Activated CD8-positive, alpha-beta memory T cell treated with anti-CD3 and anti-CD28 coated beads for 24 hours (primary cell): ENCODE data around the gene PPP6R2.

Experiments used
- DNase-seq: peaks from one replicate; pipeline ENCODE4 v3.0.0-alpha.2; 2020

Gene PPP6R2

DNA sequence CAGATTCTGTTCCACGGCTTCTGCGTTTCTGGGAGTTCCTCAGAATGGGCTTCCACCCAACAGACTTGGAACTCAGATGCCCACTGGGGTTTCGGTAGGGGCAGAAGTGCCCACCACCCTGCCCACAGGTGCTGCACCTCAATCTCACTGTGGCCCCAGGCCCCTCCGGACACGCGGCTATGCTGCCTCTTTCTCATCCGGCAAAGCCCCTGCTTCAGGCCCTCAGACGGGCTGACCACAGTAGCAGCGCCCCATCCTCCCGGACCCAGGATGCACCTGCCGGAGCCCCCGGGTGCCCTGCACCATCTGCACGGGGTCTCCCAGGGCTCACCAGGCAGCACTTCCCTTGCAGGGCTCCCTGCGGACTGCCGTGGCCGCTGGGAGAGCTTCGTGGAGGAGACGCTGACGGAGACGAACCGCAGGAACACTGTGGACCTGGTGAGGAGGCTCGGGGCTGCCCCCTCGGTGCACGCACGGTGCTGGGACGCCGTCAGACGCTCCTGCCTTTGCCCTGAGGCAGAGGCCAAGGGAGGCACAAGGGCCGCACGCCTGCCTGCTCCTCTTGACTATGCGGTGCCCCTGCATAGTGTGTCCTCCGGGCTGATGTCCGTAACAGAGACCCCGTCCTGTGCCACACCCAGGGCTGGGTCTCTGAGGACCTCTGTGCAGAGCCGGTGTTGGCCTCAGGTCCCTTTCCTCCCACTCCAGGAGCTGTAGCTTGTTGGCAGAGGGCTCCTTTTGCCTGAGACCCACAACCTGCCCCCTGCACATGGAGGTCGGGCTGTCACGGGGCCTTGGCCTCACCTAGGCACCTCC, 93.1 kb downstream of the PPP6R2 start:
- no peak for DNase-seq

DNA sequence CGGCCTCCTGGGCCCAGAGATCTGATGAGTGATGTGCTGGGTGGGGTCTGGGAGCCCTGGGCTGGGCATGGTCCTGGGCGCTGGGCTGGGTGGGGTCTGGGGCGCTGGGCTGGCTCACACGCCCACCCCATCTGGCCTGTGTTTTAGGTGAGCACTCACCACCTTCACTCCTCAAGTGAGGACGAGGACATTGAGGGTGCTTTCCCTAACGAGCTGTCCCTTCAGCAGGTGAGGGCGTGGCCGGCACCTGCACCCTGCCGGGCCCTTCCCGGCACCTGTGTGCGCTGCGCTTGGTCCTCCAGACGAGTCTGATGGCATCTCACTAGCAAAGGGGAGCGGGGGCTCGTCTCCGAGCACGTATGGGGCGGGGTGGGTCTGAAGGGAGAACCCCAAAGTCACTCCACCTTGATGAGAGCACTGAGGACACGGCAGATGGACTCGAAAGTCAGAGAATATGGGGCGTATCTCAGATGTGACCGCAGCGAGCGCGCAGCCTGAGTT, 93.8 kb downstream of the PPP6R2 start:
- DNase-seq, result no peak

DNA sequence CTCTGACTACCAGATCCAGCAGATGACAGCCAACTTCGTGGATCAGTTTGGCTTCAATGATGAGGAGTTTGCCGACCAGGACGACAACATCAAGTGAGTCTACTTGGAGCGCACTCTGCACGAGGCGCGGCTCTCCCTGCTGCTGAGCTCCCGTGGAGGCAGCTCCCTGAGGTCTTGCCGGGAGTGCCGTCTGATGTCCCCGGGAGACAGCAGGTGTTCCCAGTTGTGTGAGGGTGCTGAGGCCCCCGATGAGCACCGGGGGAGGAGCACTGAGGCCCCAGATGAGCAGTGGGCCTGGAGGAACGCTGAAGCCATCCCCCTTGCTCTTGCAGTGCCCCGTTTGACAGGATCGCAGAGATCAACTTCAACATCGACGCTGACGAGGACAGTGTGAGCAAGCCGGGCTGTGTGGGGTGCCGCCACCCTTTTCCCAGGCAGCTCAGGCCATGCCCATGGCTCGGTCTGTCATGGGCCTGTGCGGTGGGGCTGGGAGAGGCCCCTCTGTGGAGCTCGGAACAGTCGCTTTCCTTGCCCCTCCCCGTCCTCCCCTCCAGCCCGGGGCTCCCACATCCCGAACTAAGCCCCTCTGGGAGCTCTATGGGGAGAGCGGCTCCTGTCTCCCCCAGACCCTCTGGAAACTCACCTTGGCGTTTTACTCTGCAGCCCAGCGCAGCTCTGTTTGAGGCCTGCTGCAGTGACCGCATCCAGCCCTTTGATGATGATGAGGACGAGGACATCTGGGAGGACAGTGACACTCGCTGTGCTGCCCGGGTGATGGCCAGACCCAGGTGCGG, 94.6 kb downstream of the PPP6R2 start:
- DNase-seq, result no peak

DNA sequence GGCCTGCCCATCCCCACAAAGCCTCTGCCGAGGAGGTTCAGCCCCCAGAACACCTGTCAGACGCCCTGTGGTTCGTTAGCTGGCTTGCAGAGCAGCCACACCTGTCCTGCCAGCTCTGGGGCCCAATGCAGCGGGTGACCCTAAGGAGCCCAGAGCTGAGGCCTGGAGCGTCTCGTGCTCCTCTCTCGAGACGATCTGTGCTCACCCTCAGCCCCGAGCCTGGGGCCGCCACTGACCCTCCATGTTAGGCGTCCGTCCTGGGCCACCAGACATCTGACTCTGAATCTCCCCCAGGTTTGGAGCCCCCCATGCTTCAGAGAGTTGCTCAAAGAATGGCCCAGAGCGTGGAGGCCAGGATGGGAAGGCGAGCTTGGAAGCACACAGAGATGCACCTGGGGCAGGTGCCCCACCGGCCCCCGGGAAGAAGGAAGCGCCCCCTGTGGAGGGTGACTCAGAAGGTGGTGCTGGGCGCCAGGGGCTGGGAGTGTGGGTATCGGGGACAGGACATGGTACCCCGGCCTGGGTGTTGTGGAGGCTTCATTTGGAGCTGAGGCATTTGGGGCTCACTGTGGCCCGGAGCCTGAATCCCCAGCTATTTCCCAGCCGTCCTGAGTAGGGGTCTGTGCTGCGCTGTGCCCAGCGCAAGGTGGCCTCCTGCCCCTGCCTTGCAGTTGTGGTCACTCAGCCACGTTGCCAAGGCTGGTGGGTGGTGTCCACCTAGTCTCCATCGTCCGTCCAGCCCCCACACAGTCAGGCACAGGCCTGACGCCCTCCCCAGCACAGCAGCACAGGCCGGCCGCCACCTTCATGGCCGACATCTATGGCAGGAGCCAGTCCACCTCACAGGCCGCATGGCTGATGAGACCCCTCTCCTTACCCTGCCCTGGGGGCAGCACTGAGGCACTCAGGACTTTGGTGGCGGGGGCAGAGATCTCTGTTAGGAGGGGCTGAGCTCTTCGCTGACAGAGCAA, 95.5 kb downstream of the PPP6R2 start:
- no peak for DNase-seq

DNA sequence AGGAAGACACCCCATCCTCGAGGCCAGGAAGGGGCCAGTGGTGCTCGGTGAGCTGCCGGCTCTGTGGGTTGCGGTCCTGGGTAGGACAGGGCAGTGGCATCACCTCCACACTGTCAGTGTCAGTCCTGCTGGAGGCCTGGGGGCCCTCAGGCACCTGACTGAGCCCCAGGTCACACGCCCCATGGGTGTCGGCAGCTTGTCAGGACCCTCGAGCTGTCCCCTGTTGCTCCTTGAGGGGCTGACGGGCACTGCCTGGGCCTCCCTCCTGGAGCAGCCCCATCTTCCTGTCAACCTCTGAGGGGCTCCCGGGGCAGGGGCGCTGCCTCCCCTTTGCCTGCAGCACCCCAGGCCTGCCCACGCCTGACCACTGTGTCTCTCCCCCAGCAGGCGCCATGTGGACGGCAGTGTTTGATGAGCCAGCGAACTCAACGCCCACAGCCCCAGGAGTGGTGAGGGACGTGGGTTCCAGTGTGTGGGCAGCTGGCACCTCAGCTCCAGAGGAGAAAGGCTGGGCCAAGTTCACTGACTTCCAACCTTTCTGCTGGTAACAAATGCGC, 96.3 kb downstream of the PPP6R2 start:
- no peak for DNase-seq

DNA sequence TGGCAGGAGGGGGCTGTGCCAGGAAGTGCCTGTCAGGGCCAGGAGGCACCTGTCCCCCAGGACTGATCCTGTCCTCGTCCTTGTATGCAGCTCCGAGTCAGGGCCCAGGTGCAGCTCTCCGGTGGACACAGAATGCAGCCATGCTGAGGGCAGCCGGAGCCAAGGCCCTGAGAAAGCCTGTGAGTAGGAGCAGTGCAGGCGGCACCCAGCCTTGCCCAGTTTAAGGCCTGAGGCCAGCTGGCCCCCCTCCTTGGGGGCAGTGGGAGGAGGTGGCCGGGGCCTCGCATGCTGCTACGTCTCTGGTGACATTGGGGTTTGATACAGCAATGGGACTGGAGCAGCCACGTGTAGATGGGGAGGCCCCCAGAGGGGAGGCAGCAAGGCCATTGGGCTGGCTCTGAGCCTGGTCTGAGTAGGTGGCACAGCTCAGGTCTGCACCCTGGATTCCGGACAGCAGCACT, 96.8 kb downstream of the PPP6R2 start:
- no peak for DNase-seq

DNA sequence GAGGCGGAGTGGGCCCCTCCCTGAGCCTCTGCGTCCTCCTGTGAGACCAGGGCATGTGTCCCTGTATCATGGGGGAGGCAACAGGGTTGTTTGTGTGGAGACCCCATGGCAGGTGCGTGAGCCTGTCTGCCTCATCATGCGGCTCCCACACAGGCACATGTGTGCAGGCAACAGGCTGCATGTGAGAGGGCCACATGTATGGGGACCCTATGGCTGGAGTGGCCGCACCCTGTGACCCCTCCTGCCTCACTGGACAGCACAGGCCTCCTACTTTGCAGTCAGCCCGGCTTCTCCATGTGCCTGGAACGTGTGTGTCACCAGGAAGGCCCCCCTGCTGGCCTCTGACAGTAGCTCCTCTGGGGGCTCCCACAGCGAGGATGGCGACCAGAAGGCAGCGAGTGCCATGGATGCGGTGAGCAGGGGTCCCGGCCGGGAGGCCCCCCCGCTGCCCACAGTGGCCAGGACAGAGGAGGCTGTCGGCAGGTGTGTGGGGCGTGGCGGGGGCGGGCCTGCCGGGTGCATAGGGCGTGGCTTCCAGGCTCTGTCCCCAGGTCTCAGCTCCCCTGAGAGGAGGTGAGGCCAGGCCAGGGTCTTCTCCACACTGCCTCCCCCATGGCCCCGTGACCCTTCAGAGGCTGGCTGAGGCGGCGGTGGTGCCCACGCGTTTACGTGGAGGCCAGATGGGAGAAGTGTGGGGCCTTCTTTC, 97.6 kb downstream of the PPP6R2 start:
- DNase-seq, result no peak

DNA sequence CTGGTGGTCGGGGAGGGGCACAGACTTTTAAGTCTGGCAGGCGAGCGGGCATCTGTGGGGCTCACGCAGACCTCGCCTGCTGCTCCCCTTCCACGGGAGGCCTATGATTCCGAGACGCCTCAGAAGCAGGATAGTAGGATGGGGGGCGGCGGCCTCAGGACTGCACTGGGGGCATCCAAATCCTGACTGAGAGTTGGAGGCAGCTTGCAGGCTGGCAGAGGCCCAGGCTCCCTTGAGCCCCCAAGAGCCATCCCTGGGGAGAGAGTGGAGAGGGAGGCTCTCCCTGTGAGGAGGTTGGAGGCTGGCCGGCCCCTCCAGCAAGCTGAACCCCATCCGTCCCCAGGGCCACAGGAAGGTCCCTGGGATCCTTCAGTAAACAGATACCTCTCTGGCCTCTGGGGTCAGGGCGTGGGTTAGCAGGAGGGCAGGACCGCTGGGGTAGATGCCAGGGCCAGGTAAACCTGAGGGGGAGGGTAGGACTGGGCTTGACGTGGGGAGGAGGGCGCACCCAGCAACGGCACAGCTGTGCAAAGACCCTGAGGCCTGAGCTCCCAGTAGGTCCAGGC, 98.4 kb downstream of the PPP6R2 start:
- no peak for DNase-seq

DNA sequence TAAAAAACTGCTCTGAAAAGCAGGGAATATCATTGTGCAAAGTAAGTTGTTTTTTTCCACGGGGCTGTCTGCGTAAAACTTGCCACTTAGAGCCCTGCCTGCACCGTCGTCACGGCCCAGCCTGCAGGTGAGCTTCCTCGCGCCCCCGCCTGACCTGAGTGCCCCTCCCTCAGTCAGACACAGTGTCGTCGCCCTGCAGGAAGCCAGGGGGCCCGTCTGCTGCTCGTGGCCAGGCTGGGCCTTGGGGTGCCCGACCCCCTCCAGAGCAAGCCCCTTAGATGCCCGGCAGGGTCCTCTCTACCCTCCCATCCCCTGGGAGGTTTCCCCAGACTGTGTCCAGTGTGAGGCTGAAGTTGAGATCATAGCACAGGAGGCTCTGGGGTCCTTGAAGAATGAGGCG, 100.1 kb downstream of the PPP6R2 start:
- no peak for DNase-seq

DNA sequence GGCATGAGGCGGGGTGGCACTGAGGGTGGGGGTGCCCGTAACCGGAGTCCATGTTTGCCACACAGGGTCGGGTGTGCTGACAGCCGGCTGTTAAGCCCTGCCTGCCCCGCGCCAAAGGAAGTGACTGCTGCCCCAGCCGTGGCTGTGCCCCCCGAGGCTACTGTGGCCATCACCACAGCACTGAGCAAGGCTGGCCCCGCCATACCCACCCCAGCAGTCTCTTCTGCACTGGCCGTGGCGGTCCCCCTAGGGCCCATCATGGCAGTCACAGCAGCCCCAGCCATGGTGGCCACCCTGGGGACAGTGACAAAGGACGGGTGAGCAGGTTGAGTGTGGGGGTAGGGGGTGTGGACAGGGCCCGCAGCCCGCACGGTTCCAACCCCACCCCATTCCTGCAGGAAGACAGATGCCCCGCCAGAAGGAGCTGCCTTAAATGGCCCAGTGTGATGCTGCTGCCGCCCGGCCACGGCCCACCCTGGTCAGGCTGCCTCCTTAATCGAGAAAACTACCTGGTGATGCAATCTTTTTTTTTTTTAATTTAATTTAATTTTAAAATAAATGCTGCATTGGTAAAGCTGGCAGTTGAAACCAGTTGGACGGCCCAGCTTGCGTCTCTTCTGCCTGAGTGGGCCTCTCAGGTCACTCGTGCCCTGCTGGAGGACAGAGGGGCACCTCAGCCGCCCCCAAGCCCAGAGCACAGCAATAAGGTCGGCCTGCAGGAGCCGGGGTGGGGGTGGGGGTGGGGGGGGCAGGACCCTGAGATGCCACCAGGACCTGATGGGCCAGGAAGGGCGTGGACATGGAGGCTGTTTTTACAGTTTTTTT, 100.9 kb downstream of the PPP6R2 start:
- DNase-seq, result no peak

DNA sequence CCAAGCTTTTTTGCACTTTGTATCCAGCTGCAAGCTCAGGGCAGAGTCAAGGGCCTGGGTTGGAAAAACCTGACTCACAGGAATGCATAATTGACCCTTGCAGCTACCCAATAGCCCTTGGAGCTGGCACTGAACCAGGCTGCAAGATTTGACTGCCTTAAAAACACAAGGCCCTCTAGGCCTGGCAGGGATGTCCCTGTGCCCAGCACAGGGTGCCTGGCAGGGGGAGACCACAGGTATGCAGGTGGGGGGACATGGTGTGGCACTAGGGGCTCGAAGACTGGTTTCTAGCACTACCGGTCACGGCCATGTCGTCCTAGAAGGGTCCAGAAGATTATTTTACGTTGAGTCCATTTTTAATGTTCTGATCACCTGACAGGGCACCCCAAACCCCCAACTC, 101.5 kb downstream of the PPP6R2 start:
- DNase-seq, result no peak

DNA sequence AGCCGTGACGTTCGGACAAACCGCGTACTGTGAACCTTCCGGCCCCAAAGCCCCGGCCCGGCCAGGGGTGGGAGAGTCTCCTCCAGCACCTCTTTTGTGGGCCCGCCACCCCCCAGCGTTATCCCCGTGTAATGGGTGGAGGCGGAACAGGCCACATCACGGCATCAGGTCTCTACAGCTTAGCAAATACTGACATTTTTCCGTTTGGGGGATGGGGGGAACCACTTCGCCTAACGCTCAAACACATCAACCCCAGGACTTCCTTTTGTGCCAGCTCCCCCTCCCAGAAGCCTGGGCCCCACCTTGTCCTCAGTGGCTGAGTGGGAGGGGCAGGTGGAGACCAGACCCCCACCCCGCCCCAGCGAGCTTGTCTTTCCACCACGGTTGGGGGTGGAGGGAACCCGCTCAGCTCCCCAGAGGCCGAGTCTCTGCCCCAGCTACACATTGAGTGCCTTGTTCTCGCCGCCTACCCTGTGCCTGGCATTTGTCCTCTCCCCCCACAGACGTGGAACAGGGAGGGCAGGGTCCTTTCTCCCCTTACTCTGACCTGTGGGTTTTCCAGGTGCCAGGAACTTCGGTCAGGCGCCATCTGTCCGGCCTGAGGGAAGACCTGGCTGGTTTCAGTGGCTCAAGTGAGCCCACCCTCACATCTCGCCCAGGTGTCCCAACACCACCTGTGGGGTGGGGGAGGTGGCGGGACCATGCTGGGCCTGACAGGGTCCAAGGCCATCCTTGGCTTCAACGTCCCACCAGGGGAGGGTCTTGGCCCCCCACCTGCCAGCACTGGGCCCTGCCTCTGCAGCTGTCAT, 102.1 kb downstream of the PPP6R2 start:
- DNase-seq, result peak; percentile 76

DNA sequence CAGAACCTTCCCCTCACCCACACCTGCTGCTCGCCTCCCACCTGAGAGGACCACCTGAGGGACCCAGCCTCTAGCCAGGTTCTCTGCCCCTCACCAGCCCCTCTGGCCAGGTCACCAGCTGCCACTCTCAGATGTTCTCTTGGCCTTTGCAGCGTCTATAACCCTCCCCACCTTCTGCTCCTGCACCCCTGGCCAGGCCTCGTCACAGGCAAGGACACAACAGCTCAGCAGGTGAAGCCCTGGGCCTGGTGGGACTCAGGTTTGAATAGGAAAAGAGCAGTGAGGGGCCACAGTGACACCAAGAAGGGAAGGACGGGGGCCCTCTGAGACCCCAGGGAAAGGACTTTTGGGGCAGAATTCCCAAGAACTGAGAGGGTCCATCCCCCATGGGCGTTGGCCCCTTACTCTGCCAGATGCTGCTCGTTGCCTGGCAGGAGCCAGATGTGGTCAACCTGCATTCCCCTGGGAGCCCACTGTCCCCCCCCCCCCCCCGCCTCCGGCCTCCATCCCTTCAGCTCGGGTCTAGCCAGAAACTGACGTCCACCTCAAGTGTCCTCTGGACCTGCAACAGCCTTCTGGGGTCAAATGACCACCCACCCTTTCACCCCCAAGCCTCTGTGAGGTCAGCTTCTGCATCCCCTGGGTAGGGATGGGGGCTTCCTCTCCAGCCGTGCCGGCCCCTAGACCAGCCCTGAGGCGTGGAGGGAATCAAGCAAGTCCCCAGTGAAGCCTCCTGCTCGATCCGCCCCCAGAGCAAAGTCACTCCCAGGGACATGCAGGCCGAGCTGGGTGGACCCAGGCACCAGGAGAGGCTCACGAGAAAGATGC, 103.0 kb downstream of the PPP6R2 start:
- no peak for DNase-seq

DNA sequence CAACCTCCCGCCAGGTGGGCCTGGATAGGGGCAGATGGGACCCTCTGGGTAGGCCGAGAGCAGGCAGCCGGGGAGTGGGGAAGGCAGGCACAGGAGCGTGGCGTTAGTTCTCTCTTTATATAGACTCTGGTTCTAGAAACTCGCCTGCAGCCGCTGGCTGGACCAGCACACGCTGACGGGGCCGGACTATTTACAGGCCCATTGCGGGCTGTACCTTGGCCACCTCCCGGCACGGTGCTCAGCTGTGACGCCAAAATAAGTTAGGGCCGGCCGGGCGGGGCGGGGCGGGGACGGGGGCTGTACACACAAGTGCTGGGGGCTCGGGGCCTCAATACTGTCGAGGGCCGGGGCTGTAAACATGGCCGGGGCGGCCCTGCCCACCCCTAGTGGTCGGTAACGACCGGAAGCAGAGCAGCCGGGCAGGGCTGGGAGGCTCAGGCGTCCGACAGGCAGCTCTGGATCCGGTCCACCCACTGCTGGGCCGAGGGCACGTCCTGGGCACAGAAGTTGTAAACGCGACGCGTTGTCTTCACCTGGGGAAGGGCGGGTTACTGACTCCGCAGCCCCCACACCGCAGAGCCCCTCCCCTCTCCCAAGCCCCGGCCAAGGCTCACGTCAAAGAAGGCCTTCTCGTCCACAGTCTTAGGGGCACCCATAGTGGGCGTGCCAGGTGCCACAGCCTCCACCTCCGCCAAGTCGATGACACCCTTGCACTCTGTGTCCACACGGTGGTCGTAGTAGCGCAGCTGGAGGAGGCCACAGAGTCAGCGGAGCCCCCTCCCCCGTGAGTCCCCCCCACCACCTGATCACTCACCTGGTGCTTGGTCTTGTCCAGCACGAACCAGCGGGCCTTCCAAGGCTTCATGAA, 103.8 kb downstream of the PPP6R2 start:
- no peak for DNase-seq

DNA sequence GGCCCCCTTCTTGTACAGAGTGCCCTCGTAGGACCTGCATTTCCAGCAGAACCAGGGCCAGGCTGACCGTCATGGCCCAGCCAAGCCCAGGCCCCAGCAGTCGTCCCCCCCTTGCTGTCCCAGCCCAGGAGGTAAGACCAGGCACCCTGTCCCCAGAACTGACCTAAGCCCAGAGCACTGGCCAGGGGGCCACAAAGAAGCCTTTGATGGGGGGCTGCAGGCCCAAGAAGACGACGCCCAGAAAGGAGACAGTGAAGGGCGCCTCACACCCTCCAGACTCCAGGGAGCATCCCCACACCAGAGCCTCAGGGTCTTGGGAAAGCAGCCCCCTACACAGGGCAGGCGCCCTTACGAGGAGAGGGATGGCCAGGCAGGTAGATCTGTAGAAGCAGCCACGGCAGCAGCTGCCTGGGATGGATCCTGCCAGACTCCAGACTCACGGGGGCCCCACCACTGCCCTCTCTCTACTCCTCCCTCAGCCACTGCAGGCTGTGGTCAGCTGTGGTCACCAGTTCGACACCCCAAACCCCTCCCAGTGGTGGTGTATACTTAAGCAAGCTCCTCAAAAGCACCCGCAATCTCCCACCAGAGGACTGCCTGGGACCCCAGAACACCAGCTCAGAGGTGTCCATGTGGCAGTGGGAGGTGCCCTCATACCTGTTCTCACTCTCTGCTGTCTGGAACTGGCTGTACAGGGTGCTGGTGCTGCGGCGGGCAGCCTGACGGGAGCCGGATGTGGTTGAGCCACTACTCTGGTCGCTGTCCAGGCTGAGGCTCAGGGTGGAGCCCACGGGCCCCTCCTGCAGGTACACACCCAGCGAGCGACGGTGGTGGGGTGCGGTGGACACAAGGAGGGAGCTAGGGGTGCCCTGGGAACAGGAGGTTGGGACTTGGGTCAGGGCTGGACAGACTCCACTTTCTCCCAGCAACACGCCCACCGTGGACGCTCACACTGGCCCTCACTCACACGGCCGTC, 104.7 kb downstream of the PPP6R2 start:
- no peak for DNase-seq

DNA sequence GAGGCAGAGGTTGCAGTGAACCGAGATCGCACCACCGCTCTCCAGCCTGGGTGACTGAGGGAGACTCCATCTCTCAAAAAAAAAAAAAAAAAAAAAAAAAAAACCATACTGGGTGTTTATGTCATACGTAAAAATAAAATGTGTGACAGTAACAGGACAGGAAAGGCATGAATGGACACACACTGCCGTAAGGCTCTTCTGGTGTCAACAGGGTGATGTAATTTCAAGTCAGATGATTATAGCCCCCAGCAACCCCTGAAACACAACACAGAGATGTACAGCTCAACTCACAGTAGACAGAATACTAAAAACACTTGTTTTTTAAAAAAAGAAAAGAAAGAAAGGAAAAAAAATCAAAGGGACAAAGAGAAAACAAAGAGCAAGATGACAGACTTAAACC, 109.5 kb downstream of the PPP6R2 start:
- DNase-seq, result no peak
